Spleen (tissue), 7 donors: ENCODE measurements around the gene SGIP1.

Experiments used
- CTCF ChIP-seq, 11 experiments: fragments of 200-600 bp in 7 of 11; fragments of 450-650 bp in 4 of 11; sonication (generic) in 4 of 11; IDR thresholded peaks in 8 of 11; conservative IDR thresholded peaks in 3 of 11; 1 replicate in 7 of 11; 2 replicates in 4 of 11; pipeline versions ENCODE4 v1.4.0 to v1.8.0; 2016 to 2021; ENCODE audit warnings: antibody characterized with exemption in 11 of 11, inconsistent platforms in 4 of 11, mild to moderate bottlenecking in 1 of 11
- POLR2A ChIP-seq, 3 donors: fragments of 450-650 bp; IDR thresholded peaks; one replicate each; pipeline ENCODE4 v1.5.1; 2017; ENCODE audit warnings: antibody characterized with exemption in 3 of 3, mild to moderate bottlenecking in 1 of 3
- donor health status: DM: no; HTN: no; CAD: no; lungs with moderate emphysema.
- donor health status: DM: no; HTN: no; CAD: no.
- donor health status: DM: no; HTN: no; CAD: no.

- TF ChIP-seq CTCF (IDR thresholded peaks at IDR 0.05 in 8 of 11, conservative IDR thresholded peaks at IDR 0.05 in 3 of 11): no peak
- TF ChIP-seq POLR2A (IDR thresholded peaks at IDR 0.05): no peak
These were observed 31.9 kb upstream of the SGIP1 start for GRCh38 chr1:66502086-66502485.
